ENCODE data around the gene MED9.
"Not testable (repeated sequence)": the region's sequence is repeated elsewhere in the genome, so short reads cannot be mapped to it uniquely, and the experiment has no call there.

Gene MED9

DNA sequence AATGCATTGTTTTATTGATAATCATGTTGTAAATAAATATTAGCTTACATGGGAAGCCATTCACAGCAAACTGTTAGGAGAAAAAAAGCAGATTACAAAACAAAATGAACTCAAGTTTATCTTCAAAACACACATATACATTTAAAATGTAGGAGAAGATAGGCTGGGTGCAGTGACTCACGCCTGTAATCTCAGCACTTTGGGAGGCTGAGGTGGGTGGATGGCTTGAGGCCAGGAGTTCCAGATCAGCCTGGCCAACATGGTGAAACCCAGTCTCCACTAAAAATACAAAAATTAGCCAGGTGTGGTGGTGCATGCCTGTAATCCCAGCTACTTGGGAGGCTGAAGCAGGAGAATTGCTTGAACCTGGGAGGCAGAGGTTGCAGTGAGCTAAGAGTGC, 10.9 kb upstream of the MED9 start:
- DNase-seq (ENCODE audit: low spot score in 2 of 2); in situ Hi-C loops (cut with MboI; ENCODE audit: low sequenced_read_pairs); H3K9me3 ChIP-seq; H3K4me1 ChIP-seq; H3K4me3 ChIP-seq; H3K36me3 ChIP-seq (replicated peaks): not testable (repeated sequence)
- peaks cover 20% of the 10 kb centered on the region for H3K27me3 ChIP-seq (ENCODE audit: low read depth)

DNA sequence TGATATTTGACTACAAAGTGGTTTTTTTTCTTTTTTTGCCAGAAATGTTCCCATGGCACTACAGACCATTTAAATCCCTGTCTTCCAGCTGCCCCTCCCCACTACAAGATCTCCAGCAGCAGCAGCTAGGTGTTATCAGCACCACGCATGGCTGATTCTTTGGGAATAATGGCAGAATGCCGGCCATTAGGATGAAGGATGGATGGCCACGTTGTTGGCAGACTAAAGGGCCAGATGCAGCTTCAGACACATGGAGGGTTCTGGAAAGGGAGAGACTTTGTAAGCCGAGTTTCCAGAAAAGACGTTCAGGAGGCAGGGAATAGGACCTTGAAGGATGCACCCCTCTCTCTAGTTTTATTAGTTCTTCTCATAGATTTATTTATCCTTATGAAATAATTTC, 10.3 kb upstream of the MED9 start:
- Histone ChIP-seq H3K4me1 (no peaks in the 10 kb centered on the region), H3K4me3 (no peak overlapping the region), H3K27me3 (ENCODE audit: low read depth) (peaks cover 23% of the 10 kb centered on the region), H3K36me3 (replicated peaks) (no peaks in the 10 kb centered on the region), H3K9me3 (no peaks in the 10 kb centered on the region)
- in situ Hi-C loops (cut with MboI; ENCODE audit: low sequenced_read_pairs), result no loop called here
- no peak for DNase-seq (ENCODE audit: low spot score in 2 of 2)

DNA sequence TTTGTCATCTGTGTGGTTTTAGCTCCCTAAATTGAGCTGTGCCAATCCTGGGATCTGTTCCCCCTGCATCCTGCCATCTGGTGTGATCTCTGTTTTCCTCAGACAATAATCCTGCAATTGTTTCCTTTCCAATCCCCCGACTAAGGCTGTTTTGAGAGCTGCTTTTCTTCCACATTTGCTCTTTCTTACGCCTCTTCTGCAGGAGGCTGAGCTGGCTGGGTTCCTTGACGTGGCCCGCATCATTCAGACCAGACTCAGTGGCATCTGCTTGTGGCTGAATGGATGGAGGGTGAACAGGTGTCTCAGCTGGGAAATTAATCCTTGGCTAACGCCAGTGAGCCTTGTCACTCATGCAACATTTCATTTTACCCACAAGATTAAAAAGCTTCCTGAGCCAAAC, 9.8 kb upstream of the MED9 start:
- peaks cover 2% of the 10 kb centered on the region for H3K4me1 ChIP-seq
- H3K4me3 ChIP-seq, result no peak overlapping the region
- H3K9me3 ChIP-seq, result no peaks in the 10 kb centered on the region
- no peak for DNase-seq (ENCODE audit: low spot score in 2 of 2)
- H3K27me3 ChIP-seq (ENCODE audit: low read depth), result peaks cover 23% of the 10 kb centered on the region
- in situ Hi-C loops (cut with MboI; ENCODE audit: low sequenced_read_pairs), result no loop called here
- no peaks in the 10 kb centered on the region for H3K36me3 ChIP-seq (replicated peaks)

DNA sequence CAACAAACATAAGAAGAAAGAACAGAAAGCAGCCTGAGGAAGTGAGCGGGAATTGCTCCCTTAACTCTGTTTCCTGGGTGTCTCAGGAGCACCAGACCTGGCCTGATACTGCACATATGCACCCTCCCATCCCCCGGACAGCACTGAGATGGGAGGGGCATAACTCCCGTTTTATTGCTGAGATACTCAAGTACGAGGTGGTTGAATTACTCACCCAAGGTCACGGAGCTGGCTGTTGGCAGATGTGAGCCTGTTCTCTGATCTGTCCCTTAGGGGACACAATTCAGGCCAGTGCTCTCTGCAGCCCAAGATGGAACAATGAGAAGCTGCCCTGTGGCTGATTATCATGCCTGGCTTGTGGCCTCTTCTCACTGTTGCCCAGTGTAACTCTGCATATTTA, 9.1 kb upstream of the MED9 start:
- in situ Hi-C loops (cut with MboI; ENCODE audit: low sequenced_read_pairs), result no loop called here

DNA sequence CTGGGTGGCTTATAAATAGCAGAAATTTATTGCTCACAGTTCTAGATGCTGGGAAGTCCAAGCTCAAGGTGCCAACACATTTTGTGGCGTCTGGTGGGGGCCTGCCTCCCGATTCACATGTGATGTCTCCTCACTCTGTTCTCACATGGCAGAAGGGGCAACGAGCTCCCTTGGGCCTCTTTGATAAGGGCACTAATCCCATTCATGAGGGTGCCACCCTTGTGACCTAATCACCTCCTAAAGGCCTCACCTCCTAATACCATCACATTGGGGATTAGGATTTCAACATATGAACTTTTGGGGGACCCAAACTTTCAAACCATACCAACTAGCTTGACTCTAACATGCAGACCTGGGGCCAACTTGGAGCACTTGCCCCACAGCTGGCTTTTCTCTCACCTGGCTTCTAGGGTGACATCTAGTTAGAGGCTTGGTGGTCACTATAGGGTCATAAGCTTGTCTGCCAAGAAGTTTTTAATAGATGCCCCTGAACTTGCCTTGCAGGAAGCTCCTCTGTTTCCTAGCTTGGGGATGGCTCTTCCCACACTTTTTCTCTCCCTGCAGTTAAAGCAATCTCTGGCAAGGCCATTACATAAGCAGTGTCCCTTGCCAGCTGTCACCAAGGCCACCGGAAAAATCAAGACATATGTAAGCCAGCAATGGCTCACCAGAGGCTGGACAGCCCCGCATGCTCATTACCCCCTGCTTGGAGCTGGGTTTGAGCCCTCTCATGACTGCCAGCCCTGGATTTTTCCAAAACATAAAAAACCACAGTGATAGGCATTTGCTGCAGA, 8.4 kb upstream of the MED9 start:
- H3K4me3 ChIP-seq, result no peak overlapping the region
- H3K9me3 ChIP-seq, result no peaks in the 10 kb centered on the region
- no peak for DNase-seq (ENCODE audit: low spot score in 2 of 2)
- peaks cover 9% of the 10 kb centered on the region for H3K4me1 ChIP-seq
- in situ Hi-C loops (cut with MboI; ENCODE audit: low sequenced_read_pairs), result no loop called here
- H3K27me3 ChIP-seq (ENCODE audit: low read depth), result peaks cover 24% of the 10 kb centered on the region
- H3K36me3 ChIP-seq (replicated peaks), result no peaks in the 10 kb centered on the region

More for the DNA sequence above, 9.1 kb upstream of the MED9 start:
- Histone ChIP-seq H3K4me1 (peaks cover 9% of the 10 kb centered on the region), H3K9me3 (no peaks in the 10 kb centered on the region), H3K36me3 (replicated peaks) (no peaks in the 10 kb centered on the region), H3K27me3 (ENCODE audit: low read depth) (peaks cover 26% of the 10 kb centered on the region), H3K4me3 (no peak overlapping the region)
- no peak for DNase-seq (ENCODE audit: low spot score in 2 of 2)

DNA sequence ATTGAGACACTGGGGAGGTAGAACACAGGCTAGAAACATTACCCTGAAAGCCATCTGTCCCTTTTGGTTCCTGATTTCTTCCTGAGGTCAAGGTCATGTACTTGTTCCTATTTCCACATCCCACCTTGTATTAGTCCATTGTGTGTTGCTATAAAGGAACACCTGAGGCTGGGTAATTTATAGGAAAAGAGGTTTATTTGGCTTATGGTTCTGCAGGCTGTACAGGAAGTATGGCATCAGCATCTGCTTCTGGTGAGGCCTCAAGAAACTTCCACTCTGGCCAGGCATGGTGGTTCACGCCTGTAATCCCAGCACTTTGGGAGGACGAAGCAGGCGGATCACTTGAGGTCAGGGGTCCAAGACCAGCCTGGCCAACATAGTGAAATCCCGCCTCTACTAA, 7.4 kb upstream of the MED9 start:
- H3K27me3 ChIP-seq (ENCODE audit: low read depth), result peaks cover 20% of the 10 kb centered on the region
- in situ Hi-C loops (cut with MboI; ENCODE audit: low sequenced_read_pairs), result no loop called here
- DNase-seq (ENCODE audit: low spot score in 2 of 2), result no peak
- no peaks in the 10 kb centered on the region for H3K9me3 ChIP-seq
- no peak overlapping the region for H3K4me3 ChIP-seq
- peaks cover 9% of the 10 kb centered on the region for H3K4me1 ChIP-seq
- H3K36me3 ChIP-seq (replicated peaks), result no peaks in the 10 kb centered on the region

DNA sequence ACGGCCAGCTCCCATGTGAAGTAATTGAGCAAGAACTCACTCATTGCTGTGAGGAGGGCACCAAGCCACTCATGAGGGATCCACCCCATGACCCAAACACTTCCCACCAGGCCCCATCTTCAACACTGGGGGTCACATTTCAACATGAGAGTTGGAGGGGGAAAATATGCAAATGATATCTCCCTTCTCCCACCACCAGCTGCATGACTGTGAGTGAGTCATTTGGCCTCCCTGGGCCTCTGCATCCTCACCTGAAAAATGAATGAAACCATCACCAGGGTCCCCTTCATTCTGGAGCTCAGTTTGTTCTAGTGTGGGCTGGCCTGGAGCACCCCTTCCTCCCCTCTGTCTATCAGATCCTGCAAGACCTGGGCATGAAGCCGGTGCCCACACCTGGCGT, 6.8 kb upstream of the MED9 start:
- H3K27me3 ChIP-seq (ENCODE audit: low read depth), result peaks cover 17% of the 10 kb centered on the region
- no peak for DNase-seq (ENCODE audit: low spot score in 2 of 2)
- peaks cover 9% of the 10 kb centered on the region for H3K4me1 ChIP-seq

DNA sequence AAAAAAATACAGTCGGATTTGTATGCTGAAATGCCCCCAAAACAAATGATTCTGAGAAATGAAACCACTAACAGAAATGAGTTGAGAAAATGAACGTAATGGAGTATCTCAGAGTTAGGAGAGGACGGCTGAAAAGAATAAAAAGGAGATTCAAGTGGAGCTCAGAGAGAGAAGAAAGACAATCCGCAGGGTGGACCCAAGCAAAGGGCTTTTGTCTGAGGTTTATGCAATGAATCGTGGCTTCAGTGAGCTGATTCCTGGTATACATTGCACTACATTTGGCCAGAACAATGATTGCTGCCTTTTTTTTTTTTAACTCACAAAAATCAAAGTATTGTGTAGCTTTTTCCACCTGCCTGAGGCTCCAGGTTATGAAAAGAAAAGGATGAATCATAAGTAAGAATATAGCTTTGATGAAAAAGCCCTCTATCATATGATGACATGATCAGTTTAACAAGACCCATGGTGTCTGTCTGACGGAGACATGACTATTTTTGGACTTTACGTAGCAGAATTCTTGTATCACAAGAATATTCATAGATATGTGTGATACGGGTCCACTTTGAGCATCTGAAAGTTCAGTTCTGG, 4.4 kb upstream of the MED9 start:
- no peak overlapping the region for H3K4me3 ChIP-seq
- in situ Hi-C loops (cut with MboI; ENCODE audit: low sequenced_read_pairs), result no loop called here

More for the DNA sequence above, 6.8 kb upstream of the MED9 start:
- Histone ChIP-seq H3K36me3 (replicated peaks) (no peaks in the 10 kb centered on the region), H3K4me3 (no peak overlapping the region), H3K9me3 (no peaks in the 10 kb centered on the region)
- in situ Hi-C loops (cut with MboI; ENCODE audit: low sequenced_read_pairs), result no loop called here

DNA sequence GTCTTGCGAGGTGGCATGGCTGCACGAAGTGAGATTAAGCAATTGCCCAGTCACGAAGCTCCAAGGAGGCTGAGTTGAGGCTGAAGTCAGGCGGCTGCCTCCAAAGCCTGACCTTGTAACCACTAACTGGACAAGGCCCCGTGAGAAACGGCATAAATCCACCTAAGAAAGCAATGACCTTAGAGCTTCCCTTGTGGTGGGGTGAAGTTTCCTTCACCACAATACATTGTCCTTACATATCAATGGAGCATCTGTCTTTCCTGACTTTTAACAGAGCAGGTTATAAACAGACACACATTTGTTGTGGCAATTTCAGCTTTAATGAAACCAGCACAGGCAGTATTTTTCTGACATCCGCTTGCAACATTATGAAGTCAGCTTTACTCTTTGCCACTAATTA, 2.5 kb upstream of the MED9 start:
- H3K4me1 ChIP-seq, result peaks cover 18% of the 10 kb centered on the region
- peaks cover 4% of the 10 kb centered on the region for H3K36me3 ChIP-seq (replicated peaks)
- no peaks in the 10 kb centered on the region for H3K9me3 ChIP-seq
- DNase-seq (ENCODE audit: low spot score in 2 of 2), result no peak
- in situ Hi-C loops (cut with MboI; ENCODE audit: low sequenced_read_pairs), result no loop called here
- H3K27me3 ChIP-seq (ENCODE audit: low read depth), result peaks cover 8% of the 10 kb centered on the region
- H3K4me3 ChIP-seq, result no peak overlapping the region

More for the DNA sequence above, 4.4 kb upstream of the MED9 start:
- Histone ChIP-seq H3K36me3 (replicated peaks) (no peaks in the 10 kb centered on the region; the same call in 1 of the 2 replicates), H3K4me1 (peaks cover 13% of the 10 kb centered on the region), H3K27me3 (ENCODE audit: low read depth) (peaks cover 8% of the 10 kb centered on the region), H3K9me3 (no peaks in the 10 kb centered on the region)
- DNase-seq (ENCODE audit: low spot score in 2 of 2), result peak; percentile 39 to 55

DNA sequence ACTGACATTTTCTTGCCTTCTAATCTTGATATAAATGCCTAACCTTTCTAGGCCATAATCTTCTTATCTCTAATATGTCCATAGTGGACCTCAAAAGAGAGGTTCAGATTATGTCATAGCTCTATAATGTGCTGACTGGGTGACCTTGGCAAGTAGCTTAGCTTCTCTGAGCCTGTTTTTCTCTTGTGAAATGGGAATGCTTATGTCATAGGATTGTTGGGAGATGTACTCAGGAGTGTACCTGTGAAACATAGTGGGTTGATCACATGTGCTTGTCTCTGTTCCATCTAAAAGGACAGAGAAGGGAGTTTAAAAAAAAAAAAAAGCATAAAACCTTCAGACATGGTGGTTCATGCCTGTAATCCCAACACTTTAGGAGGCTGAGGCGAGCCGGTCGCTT, 2.4 kb downstream of the MED9 start:
- Histone ChIP-seq H3K36me3 (replicated peaks) (peaks cover 23% of the 10 kb centered on the region), H3K4me3 (no peak overlapping the region), H3K4me1 (peaks cover 18% of the 10 kb centered on the region), H3K9me3 (no peaks in the 10 kb centered on the region), H3K27me3 (ENCODE audit: low read depth) (no peaks in the 10 kb centered on the region)
- in situ Hi-C loops (cut with MboI; ENCODE audit: low sequenced_read_pairs), result no loop called here
- no peak for DNase-seq (ENCODE audit: low spot score in 2 of 2)

DNA sequence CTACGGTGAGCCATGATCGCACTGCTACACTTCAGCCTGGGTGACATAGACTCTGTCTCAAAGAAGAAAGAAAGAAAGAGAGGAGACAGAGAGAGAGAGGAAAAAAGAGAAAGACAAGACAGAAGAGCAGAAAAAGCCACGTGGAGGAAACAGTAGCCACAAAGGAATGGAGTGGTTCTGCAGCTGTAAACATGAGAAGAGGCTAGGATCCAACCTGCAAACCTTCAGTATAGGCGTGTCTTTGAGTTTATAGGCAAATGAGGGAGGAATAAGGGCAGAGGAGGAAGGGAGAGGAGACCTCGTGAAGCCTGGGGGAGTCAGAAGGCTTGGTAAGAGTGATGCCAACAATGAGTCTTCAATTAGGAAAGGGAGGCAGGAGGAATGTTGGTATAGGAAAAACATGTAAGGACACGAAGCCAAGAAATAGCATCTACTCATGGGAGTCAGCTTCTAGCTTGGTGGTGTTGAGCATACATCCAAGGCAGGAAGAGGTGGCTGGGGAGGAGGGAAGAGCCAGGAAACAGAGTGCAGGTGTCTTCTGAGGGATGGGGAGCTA, 3.9 kb downstream of the MED9 start:
- peaks cover 32% of the 10 kb centered on the region for H3K36me3 ChIP-seq (replicated peaks)
- peaks cover 18% of the 10 kb centered on the region for H3K4me1 ChIP-seq
- H3K4me3 ChIP-seq, result no peak overlapping the region
- no peak for DNase-seq (ENCODE audit: low spot score in 2 of 2)
- in situ Hi-C loops (cut with MboI; ENCODE audit: low sequenced_read_pairs), result no loop called here
- no peaks in the 10 kb centered on the region for H3K27me3 ChIP-seq (ENCODE audit: low read depth)
- no peaks in the 10 kb centered on the region for H3K9me3 ChIP-seq

DNA sequence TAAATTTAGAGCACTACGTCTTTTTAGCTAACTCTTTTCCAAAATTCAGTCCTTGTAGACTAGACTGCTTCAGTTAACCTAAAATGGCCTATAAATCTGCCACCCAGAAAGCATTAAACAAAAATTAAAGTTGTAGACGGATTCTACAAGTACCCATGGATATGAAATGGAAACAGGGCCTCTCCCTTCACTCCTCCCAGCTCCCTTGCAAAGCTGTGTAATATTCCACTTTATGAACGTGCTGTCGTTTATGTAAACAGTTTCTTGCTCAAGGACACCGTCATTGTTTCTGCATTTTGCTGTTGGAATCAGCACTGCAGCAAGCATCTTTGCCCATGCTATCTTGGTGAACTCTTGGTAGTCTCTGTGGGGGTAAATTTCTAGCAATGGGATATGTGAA, 5.1 kb downstream of the MED9 start:
- Histone ChIP-seq H3K9me3 (no peaks in the 10 kb centered on the region), H3K4me3 (no peak overlapping the region), H3K27me3 (ENCODE audit: low read depth) (no peaks in the 10 kb centered on the region), H3K36me3 (replicated peaks) (peaks cover 32% of the 10 kb centered on the region), H3K4me1 (peaks cover 15% of the 10 kb centered on the region)
- no peak for DNase-seq (ENCODE audit: low spot score in 2 of 2)
- in situ Hi-C loops (cut with MboI; ENCODE audit: low sequenced_read_pairs), result no loop called here

DNA sequence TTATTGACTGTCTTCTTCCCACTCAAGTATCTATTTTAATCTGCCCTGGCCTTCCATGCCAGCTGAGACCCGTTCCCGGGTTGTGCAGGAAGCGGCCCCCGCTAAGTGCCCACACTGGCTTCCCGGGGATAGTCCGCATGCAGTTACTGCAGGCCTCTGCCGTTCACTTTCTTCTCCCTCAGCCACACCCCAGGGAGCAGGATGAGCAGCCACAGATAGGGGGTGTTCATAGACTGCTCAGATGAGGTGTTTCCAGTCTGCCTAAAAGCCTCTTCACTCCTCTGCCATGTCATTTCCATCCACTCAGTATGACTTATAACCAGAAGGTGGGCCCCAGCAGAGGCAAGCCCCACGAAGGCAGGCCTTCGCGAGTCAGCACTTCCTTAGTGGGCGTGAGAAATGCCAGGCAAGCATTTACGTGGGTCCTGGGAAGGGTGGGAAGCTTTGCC, 7.7 kb downstream of the MED9 start:
- no peak for DNase-seq (ENCODE audit: low spot score in 2 of 2)
- Histone ChIP-seq H3K4me3 (no peak overlapping the region), H3K27me3 (ENCODE audit: low read depth) (no peaks in the 10 kb centered on the region), H3K9me3 (no peaks in the 10 kb centered on the region), H3K4me1 (peaks cover 9% of the 10 kb centered on the region; the same call in 1 of the 2 replicates), H3K36me3 (replicated peaks) (peaks cover 36% of the 10 kb centered on the region)
- in situ Hi-C loops (cut with MboI; ENCODE audit: low sequenced_read_pairs), result no loop called here

DNA sequence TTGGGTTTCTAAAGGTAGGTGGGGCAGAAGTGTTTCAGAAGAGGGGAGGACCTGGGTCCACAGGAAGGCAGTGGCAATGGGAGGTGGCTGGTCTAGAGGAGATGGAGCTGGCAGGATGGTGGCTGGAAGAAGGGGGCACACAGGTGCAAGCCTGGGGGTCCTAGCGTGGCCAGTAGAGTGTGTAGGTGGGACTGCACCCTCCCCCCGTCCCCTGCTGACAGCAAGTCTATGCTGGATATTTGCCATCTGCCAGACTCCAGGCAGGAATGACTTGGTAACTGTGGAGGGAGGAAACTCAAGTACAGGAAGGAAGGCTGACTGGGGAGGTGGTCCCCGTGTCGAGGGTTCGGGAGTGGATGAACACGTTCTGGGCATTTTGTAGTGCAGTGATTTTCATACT, 8.6 kb downstream of the MED9 start:
- Histone ChIP-seq H3K4me3 (no peak overlapping the region), H3K36me3 (replicated peaks) (peaks cover 33% of the 10 kb centered on the region), H3K27me3 (ENCODE audit: low read depth) (no peaks in the 10 kb centered on the region), H3K9me3 (no peaks in the 10 kb centered on the region), H3K4me1 (peaks cover 9% of the 10 kb centered on the region; the same call in 1 of the 2 replicates)
- DNase-seq (ENCODE audit: low spot score in 2 of 2), result no peak
- in situ Hi-C loops (cut with MboI; ENCODE audit: low sequenced_read_pairs), result no loop called here
